HFF-Myc (cell line): Measurements from ENCODE around the gene PFN3.
A peak's percentile ranks its signal among the peaks of the same experiment; 100 is the strongest.

ENCODE experiments used
- DNase-seq: peaks from one replicate; pipeline ENCODE4 v3.0.0-alpha.2; 2011; ENCODE audit warnings: low read depth; ENCODE audit errors: extremely low read depth
- H3K4me3 ChIP-seq: replicated peaks from 2 replicates; pipeline ENCODE4 v1.5.1; 2011; ENCODE audit warnings: low read depth, mild to moderate bottlenecking, control low read depth, low read length
- TF ChIP-seq, protein P1 (sequence below): IDR thresholded peaks from 2 replicates; pipeline ENCODE4 v1.5.1; 2012; ENCODE audit warnings: mild to moderate bottlenecking, low read depth, low read length, control low read depth; ENCODE audit errors: missing control alignments

PFN3 gene

DNA sequence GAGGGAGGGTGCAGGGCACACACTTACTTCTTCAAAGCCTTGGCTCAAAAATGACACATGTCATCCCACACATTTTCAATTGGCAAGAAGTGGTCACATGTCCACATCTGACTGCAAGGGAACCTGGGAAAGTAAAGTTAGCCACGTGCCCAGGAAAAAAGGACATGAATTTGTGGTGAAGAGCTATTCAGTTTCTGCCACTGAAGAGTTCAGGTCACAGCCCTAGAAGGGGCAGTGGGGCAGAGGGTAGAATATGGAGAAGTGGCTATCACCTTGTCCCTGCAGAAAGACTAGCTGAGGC lies 44.6 kb downstream of the PFN3 start:
- no peak overlapping the region for H3K4me3 ChIP-seq
- TF ChIP-seq, protein P1, sequence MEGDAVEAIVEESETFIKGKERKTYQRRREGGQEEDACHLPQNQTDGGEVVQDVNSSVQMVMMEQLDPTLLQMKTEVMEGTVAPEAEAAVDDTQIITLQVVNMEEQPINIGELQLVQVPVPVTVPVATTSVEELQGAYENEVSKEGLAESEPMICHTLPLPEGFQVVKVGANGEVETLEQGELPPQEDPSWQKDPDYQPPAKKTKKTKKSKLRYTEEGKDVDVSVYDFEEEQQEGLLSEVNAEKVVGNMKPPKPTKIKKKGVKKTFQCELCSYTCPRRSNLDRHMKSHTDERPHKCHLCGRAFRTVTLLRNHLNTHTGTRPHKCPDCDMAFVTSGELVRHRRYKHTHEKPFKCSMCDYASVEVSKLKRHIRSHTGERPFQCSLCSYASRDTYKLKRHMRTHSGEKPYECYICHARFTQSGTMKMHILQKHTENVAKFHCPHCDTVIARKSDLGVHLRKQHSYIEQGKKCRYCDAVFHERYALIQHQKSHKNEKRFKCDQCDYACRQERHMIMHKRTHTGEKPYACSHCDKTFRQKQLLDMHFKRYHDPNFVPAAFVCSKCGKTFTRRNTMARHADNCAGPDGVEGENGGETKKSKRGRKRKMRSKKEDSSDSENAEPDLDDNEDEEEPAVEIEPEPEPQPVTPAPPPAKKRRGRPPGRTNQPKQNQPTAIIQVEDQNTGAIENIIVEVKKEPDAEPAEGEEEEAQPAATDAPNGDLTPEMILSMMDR: no peak

DNA sequence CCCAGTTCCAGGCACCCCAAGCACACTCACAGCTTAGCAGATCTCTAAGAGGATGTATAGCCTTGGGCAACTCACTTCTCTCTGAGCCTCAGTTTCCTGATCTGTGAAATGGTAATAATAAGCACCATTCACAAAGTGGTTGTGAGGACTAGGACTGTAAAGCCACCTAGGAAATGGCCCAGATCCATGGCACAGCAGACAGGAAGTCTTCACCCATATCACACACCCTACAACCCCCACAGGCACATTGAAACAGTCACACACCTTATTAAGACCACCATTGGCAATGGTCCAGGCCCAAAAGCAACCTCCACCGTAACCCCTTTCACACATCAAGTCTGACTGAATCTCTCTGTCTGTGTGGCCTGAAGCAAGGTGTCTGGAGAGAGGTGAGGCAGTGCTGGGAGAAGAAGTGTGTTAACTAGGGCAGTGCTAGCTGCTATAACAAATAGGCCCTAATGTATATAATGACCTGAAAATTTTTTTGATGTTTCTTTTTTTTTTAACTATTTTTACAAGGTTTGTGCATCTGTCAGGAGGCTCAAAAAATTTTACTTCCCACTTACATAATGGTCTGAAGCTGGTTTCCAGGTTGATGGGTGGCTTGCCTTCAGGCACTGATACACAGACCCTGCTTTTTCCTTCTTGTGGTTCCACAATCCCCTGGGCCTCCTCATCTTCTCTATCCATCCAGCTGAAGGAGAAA lies 45.1 kb downstream of the PFN3 start:
- no peak for DNase-seq
- TF ChIP-seq, protein P1: no peak
- H3K4me3 ChIP-seq: no peak overlapping the region

More for the DNA sequence above, 44.6 kb downstream of the PFN3 start:
- no peak for DNase-seq

DNA sequence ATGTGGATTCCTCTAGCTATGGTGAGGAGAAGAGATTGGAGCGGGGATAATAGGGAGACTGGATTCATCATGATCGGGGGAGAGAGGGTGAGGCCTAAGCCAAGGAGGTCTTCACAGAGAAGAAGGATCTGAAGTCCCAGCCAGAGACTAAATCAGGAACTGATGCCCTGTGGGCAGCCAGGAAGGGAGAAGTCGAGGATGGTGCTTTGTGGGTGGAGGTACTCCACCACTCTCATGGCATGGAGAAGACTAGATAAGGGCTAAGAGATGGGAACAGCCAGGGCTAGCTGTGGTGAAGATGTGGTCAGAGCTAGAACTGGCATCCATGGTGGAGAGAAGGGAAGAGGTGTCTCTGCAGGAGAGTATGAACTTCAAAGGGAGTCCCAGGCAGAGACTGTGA lies 45.8 kb downstream of the PFN3 start:
- no peak overlapping the region for H3K4me3 ChIP-seq
- TF ChIP-seq, protein P1: no peak
- no peak for DNase-seq

DNA sequence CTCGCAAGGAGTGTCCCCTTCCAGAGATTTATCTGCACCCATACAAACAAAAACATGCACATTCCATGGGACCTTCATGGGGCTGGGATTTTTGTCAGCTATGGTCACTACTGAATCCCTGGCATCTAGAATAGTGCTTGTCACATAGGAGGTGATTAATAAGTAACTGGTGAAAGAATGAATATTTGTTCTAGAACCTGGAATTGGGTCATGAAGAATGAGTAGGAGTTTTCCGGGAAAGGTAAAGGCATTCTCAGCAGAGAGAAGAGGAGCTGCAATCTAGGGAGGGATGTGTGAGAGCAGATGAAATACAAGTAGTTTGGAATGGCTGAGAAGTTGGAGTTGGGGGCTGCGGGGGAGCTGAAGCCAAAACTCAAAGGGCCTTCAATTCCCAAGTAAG lies 46.2 kb downstream of the PFN3 start:
- TF ChIP-seq, protein P1: no peak
- no peak for DNase-seq
- no peak overlapping the region for H3K4me3 ChIP-seq

DNA sequence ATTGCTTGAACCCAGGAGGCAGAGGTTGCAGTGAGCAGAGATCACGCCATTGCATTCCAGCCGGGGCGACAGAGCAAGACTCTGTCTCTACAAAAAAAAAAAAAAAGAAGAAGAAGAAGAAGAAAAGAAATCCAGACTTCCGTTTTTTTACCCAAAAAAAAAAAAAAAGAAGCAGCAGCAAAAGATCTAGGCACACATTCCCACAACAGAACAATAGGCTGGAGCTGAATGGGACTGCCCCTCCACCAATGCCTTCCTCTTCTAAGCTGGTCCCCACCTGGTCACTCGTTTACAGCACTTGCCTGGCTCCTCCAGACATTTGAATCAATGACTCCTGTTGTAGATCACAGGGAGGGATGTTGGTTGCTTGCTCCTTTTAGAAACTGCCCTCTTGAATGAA lies 47.4 kb downstream of the PFN3 start:
- DNase-seq: no peak
- TF ChIP-seq, protein P1: no peak
- no peak overlapping the region for H3K4me3 ChIP-seq

DNA sequence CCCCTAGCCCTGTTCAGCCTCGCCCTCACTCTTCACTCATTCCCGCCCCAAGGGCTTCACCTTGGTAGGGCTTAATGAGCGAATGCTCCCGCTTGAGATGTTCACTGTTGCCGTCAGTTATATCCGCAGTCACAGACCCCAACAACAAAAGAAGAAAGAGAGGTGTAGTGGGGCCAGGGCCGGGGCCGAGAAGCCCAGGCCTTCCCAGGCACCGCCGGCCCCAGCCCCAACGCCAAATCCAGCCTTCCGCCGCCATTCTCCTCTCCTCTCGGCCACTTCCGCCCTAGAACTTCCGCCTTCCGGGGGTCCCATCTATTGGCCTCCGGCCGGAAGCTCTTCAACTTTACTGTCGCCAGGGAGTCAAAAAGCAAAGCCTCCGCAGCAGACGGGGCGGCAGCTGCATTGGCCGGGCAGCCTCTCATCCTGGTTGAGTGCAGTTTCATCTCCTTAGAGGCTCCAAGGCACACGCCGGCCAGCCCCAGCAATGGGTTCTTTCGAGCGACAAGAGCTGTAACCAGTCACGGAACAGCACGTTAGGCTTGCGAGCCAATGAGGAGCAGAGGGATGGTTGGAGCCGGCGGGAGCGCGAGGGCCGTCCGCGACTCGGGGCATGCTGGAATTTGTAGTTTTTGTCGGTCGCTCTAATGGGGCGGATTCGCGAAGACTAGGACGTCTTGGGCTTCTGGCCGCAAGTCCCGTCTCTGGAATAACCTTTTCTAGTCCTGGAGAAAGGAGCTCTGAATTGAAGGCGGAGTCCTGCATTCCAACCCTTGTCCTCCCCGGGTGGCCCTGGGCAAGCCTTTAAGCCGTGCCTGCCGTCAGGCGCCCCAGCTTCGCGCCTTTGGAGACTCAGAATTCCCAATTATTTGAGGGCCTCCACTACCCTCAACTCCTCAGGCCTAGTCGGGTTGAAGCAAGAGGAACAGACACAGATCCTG lies 48.8 kb downstream of the PFN3 start, which contains the start of gene LMAN2:
LMAN2 (minus strand) TSS at position 277 of the 938 bp plus-strand sequence; CDS start at position 256, 21 bp downstream.
- peak; percentile 92 for DNase-seq
- H3K4me3 ChIP-seq: peak within 1 kb of the TSS; percentile 92
- TF ChIP-seq, protein P1: no peak
